H9 (cell line): Measurements from ENCODE around the gene VPREB3. TPM values are rescaled to one million over a fixed set of nuclear protein-coding genes. Genes with fewer than 3 reads are reported as not detected.

Source experiments
- DNase-seq: peaks from one replicate; pipeline ENCODE4 v3.0.0-alpha.2; 2017
- H2AFZ ChIP-seq: one replicate; pipeline ENCODE4 v1.6.1; 2013; ENCODE audit warnings: mild to moderate bottlenecking, low read length, control low read depth, moderate library complexity
- H2AK5ac ChIP-seq: 2 replicates; pipeline ENCODE4 v1.6.1; 2013; ENCODE audit warnings: low read length, control low read depth, mixed read lengths; ENCODE audit not compliant: insufficient read length
- H2BK120ac ChIP-seq: one replicate; pipeline ENCODE4 v1.6.1; 2013; ENCODE audit warnings: low read depth, mild to moderate bottlenecking, low read length, control low read depth, inconsistent platforms; ENCODE audit not compliant: poor library complexity, severe bottlenecking
- H2BK12ac ChIP-seq: 2 replicates; pipeline ENCODE4 v1.6.1; 2013; ENCODE audit warnings: low read length, control low read depth, mixed read lengths, low read depth; ENCODE audit not compliant: insufficient read length
- H2BK15ac ChIP-seq: 2 replicates; pipeline ENCODE4 v1.6.1; 2013; ENCODE audit warnings: low read depth, low read length, control low read depth
- H2BK20ac ChIP-seq: one replicate; pipeline ENCODE4 v1.6.1; 2013; ENCODE audit warnings: low read depth, mild to moderate bottlenecking, low read length, control low read depth, inconsistent platforms; ENCODE audit not compliant: poor library complexity, severe bottlenecking
- H2BK5ac ChIP-seq: 2 replicates; pipeline ENCODE4 v1.6.1; 2013; ENCODE audit warnings: low read length, control low read depth, mixed read lengths; ENCODE audit not compliant: insufficient read length
- H3K14ac ChIP-seq: 2 replicates; pipeline ENCODE4 v1.6.1; 2013; ENCODE audit warnings: low read length, control low read depth; ENCODE audit not compliant: insufficient read depth
- H3K18ac ChIP-seq: 2 replicates; pipeline ENCODE4 v1.6.1; 2013; ENCODE audit warnings: low read depth, mild to moderate bottlenecking, mixed read lengths, low read length, control low read depth; ENCODE audit not compliant: insufficient read length
- H3K23ac ChIP-seq: 2 replicates; pipeline ENCODE4 v1.6.1; 2013; ENCODE audit warnings: low read length, control low read depth, mixed read lengths, low read depth; ENCODE audit not compliant: insufficient read length
- H3K23me2 ChIP-seq: 2 replicates; pipeline ENCODE4 v1.6.1; 2013; ENCODE audit warnings: low read depth, mild to moderate bottlenecking, mixed read lengths, low read length, control low read depth; ENCODE audit not compliant: insufficient read length, poor library complexity, severe bottlenecking
- H3K27ac ChIP-seq: 2 replicates; pipeline ENCODE4 v1.5.1; 2013; ENCODE audit warnings: low read length, control low read depth, mixed read lengths, low read depth; ENCODE audit not compliant: insufficient read length
- H3K27me3 ChIP-seq: 2 replicates; pipeline ENCODE4 v1.6.1; 2013; ENCODE audit warnings: low read length, control low read depth, inconsistent platforms; ENCODE audit not compliant: insufficient read depth
- H3K4ac ChIP-seq: 2 replicates; pipeline ENCODE4 v1.6.1; 2013; ENCODE audit warnings: low read depth, mild to moderate bottlenecking, control low read depth, inconsistent platforms, low read length, moderate library complexity
- H3K4me1 ChIP-seq: 2 replicates; pipeline ENCODE4 v1.6.1; 2013; ENCODE audit warnings: low read length, control low read depth, inconsistent platforms; ENCODE audit not compliant: insufficient read depth
- H3K4me2 ChIP-seq: 2 replicates; pipeline ENCODE4 v1.6.1; 2013; ENCODE audit warnings: low read length, control low read depth, mixed read lengths; ENCODE audit not compliant: insufficient read length, insufficient read depth
- H3K56ac ChIP-seq: 2 replicates; pipeline ENCODE4 v1.6.1; 2013; ENCODE audit warnings: low read depth, mild to moderate bottlenecking, mixed read lengths, low read length, control low read depth; ENCODE audit not compliant: insufficient read length
- H3K79me1 ChIP-seq: 2 replicates; pipeline ENCODE4 v1.6.1; 2013; ENCODE audit warnings: low read depth, mild to moderate bottlenecking, moderate library complexity, low read length, control low read depth, inconsistent platforms; ENCODE audit not compliant: insufficient read depth, poor library complexity, severe bottlenecking
- H3K79me2 ChIP-seq: 2 replicates; pipeline ENCODE4 v1.6.1; 2013; ENCODE audit warnings: low read length, control low read depth, inconsistent platforms; ENCODE audit not compliant: insufficient read depth
- H3K9ac ChIP-seq: 2 replicates; pipeline ENCODE4 v1.6.1; 2013; ENCODE audit warnings: low read length, control low read depth, mixed read lengths; ENCODE audit not compliant: insufficient read length; ENCODE audit errors: extremely low read depth
- H3K9me3 ChIP-seq: one replicate; pipeline ENCODE4 v1.6.1; 2013; ENCODE audit warnings: low read depth, low read length, inconsistent platforms; ENCODE audit not compliant: control insufficient read depth
- H3T11ph ChIP-seq: one replicate; pipeline ENCODE4 v1.6.1; 2013; ENCODE audit warnings: mild to moderate bottlenecking, low read length, control low read depth, inconsistent platforms
- H4K20me1 ChIP-seq: one replicate; pipeline ENCODE4 v1.6.1; 2013; ENCODE audit not compliant: control insufficient read depth, insufficient read length, insufficient read depth
- H4K5ac ChIP-seq: 2 replicates; pipeline ENCODE4 v1.6.1; 2013; ENCODE audit warnings: low read depth, mild to moderate bottlenecking, mixed read lengths, low read length, control low read depth; ENCODE audit not compliant: insufficient read length
- H4K8ac ChIP-seq: replicated peaks from 2 replicates; pipeline ENCODE4 v1.6.1; 2013; ENCODE audit warnings: low read length, control low read depth, mixed read lengths, low read depth; ENCODE audit not compliant: insufficient read length
- H4K91ac ChIP-seq: 2 replicates; pipeline ENCODE4 v1.6.1; 2013; ENCODE audit warnings: low read depth, mild to moderate bottlenecking, moderate library complexity, mixed read lengths, low read length, control low read depth; ENCODE audit not compliant: insufficient read length
- H3K27ac Mint-ChIP-seq, 3 experiments: 2 replicates in 2 of 3; 3 replicates in 1 of 3; pipeline ENCODE4 v1.8.0; 2020 to 2021; ENCODE audit warnings: mixed read lengths in 3 of 3, mild to moderate bottlenecking in 1 of 3, moderate library complexity in 1 of 3
- H3K27me3 Mint-ChIP-seq: 2 replicates; pipeline ENCODE4 v1.8.0; 2021; ENCODE audit warnings: low read depth, mild to moderate bottlenecking, moderate library complexity, mixed read lengths
- H3K36me3 Mint-ChIP-seq, 3 experiments: 2 replicates in 2 of 3; 3 replicates in 1 of 3; pipeline ENCODE4 v1.8.0; 2020 to 2021; ENCODE audit warnings: low read depth in 3 of 3, mixed read lengths in 3 of 3; ENCODE audit not compliant: insufficient read depth in 1 of 3
- H3K4me1 Mint-ChIP-seq, 2 experiments: 2 replicates each; pipeline ENCODE4 v1.8.0; 2020; ENCODE audit warnings: mixed read lengths in 2 of 2
- H3K4me3 Mint-ChIP-seq, 2 experiments: 2 replicates in 1 of 2; 3 replicates in 1 of 2; pipeline ENCODE4 v1.8.0; 2020 to 2021; ENCODE audit warnings: mild to moderate bottlenecking in 2 of 2, mixed read lengths in 2 of 2, moderate library complexity in 1 of 2
- H3K9me3 Mint-ChIP-seq, 2 experiments: 2 replicates in 1 of 2; 3 replicates in 1 of 2; pipeline ENCODE4 v1.8.0; 2020; ENCODE audit warnings: mild to moderate bottlenecking in 2 of 2, mixed read lengths in 2 of 2, moderate library complexity in 1 of 2
- WGBS: extraction: QIAGEN DNeasy Blood & Tissue Kit; methylation state at CpG from one replicate; pipeline ENCODE4 v1.1.7; 2013; ENCODE audit warnings: missing lambda C conversion rate, low lambda C conversion rate, mixed read lengths; ENCODE audit not compliant: insufficient read length; ENCODE audit errors: extremely low coverage; 5-methylcytosine and 5-hydroxymethylcytosine counted together
- total RNA-seq: library from RNA; stranded (reverse); gene quantifications from 2 replicates; pipeline ENCODE4 v1.2.1, GENCODE V29; 2021
- TF ChIP-seq, protein P1 (sequence below): fragments of 200-600 bp; sonication (generic); conservative IDR thresholded peaks from 3 replicates; pipeline ENCODE4 v1.8.0; 2021; ENCODE audit warnings: antibody characterized with exemption, mild to moderate bottlenecking

VPREB3 gene
- total RNA-seq, 1 experiment from 2014 or later, result 0.50 TPM

DNA sequence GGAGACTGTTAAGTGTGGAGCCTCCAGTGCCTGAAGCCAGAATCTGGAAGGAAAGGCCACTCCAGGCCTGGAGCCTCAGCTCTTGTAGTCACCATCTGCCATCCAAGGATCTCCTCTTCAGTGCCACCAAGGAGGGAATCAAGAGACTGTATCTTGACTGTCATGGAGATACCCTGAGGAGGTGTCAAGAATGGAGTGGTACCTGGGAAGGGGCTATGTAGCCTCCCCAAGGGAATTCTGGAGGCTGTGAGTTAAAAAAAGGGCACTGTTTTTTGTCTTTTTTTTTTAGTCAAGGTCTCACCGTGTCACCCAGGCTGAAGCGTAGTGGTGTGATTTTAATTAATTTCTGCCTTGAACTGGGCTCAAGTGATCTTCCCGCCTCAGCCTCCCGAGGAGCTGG is 5.3 kb upstream of the VPREB3 start:
- Histone ChIP-seq H2AK5ac (no peak overlapping the region), H3K23me2 (no peaks in the 10 kb centered on the region), H2AFZ (no peak overlapping the region), H4K5ac (no peak overlapping the region), H3K4ac (no peak overlapping the region), H3K27ac (no peak overlapping the region), H3K79me2 (no peaks in the 10 kb centered on the region), H3K79me1 (no peaks in the 10 kb centered on the region), H4K91ac (no peak overlapping the region), H4K20me1 (no peaks in the 10 kb centered on the region), H3K14ac (no peak overlapping the region), H3T11ph (no peak overlapping the region), H2BK120ac (no peak overlapping the region), H3K23ac (no peak overlapping the region), H3K9ac (no peak overlapping the region), H3K56ac (no peak overlapping the region), H2BK5ac (no peak overlapping the region), H4K8ac (no peak overlapping the region), H3K4me1 (peaks cover 4% of the 10 kb centered on the region; the same call in 1 of the 2 replicates), H2BK12ac (no peak overlapping the region), H3K4me2 (no peak overlapping the region), H2BK20ac (no peak overlapping the region), H3K9me3 (no peaks in the 10 kb centered on the region), H2BK15ac (no peak overlapping the region), H3K18ac (no peak overlapping the region), H3K27me3 (no peaks in the 10 kb centered on the region)
- H3K4me3 Mint-ChIP-seq, result no peak overlapping the region
- WGBS, result no CpG with 5 or more reads among the region's 4 CpGs
- no peak overlapping the region for H3K27ac Mint-ChIP-seq
- TF ChIP-seq, protein P1, sequence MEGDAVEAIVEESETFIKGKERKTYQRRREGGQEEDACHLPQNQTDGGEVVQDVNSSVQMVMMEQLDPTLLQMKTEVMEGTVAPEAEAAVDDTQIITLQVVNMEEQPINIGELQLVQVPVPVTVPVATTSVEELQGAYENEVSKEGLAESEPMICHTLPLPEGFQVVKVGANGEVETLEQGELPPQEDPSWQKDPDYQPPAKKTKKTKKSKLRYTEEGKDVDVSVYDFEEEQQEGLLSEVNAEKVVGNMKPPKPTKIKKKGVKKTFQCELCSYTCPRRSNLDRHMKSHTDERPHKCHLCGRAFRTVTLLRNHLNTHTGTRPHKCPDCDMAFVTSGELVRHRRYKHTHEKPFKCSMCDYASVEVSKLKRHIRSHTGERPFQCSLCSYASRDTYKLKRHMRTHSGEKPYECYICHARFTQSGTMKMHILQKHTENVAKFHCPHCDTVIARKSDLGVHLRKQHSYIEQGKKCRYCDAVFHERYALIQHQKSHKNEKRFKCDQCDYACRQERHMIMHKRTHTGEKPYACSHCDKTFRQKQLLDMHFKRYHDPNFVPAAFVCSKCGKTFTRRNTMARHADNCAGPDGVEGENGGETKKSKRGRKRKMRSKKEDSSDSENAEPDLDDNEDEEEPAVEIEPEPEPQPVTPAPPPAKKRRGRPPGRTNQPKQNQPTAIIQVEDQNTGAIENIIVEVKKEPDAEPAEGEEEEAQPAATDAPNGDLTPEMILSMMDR, result no peak
- DNase-seq, result no peak
- no peaks in the 10 kb centered on the region; a peak in 2 of 7 replicates for H3K36me3 Mint-ChIP-seq
- peaks cover 26% of the 10 kb centered on the region for H3K27me3 Mint-ChIP-seq
- peaks cover 20 to 32% of the 10 kb centered on the region in 2 experiments for H3K4me1 Mint-ChIP-seq
- no peaks in the 10 kb centered on the region for H3K9me3 Mint-ChIP-seq
